ENCODE data around the gene CPLX1. TPM values are rescaled to one million over a fixed set of nuclear protein-coding genes. Genes with fewer than 3 reads are reported as not detected.

Gene CPLX1
- total RNA-seq, 1 donor = not detected

- TF ChIP-seq CTCF (IDR thresholded peaks at IDR 0.05; ENCODE audit: insufficient read depth, low read depth, low read length) = no peak
- DNase-seq (ENCODE audit: low read depth) = no peak
- no peak overlapping the region for H3K4me3 ChIP-seq (ENCODE audit: low read depth, low read length)
Observed at GRCh38 chr4:772118-772517, 53.8 kb downstream of the CPLX1 start.

- H3K4me3 ChIP-seq (ENCODE audit: low read depth, low read length) = no peak overlapping the region
- TF ChIP-seq CTCF (IDR thresholded peaks at IDR 0.05; ENCODE audit: insufficient read depth, low read depth, low read length) = no peak
- DNase-seq (ENCODE audit: low read depth) = no peak
Observed at GRCh38 chr4:771464-771863, 54.5 kb downstream of the CPLX1 start.

GRCh38 chr4:770022-770421 lies 55.9 kb downstream of the CPLX1 start:
- H3K4me3 ChIP-seq (ENCODE audit: low read depth, low read length) = no peak overlapping the region
- no peak for DNase-seq (ENCODE audit: low read depth)
- TF ChIP-seq CTCF (IDR thresholded peaks at IDR 0.05; ENCODE audit: insufficient read depth, low read depth, low read length) = no peak

- DNase-seq (ENCODE audit: low read depth) = no peak
- TF ChIP-seq CTCF (IDR thresholded peaks at IDR 0.05; ENCODE audit: insufficient read depth, low read depth, low read length) = no peak
Observed at GRCh38 chr4:769511-769910, 56.4 kb downstream of the CPLX1 start.

GRCh38 chr4:768995-769394 lies 56.9 kb downstream of the CPLX1 start:
- H3K4me3 ChIP-seq (ENCODE audit: low read depth, low read length) = no peak overlapping the region
- no peak for TF ChIP-seq CTCF (IDR thresholded peaks at IDR 0.05; ENCODE audit: insufficient read depth, low read depth, low read length)
- no peak for DNase-seq (ENCODE audit: low read depth)

More at GRCh38 chr4:769511-769910, 56.4 kb downstream of the CPLX1 start:
- H3K4me3 ChIP-seq (ENCODE audit: low read depth, low read length) = no peak overlapping the region

- DNase-seq (ENCODE audit: low read depth) = no peak
- TF ChIP-seq CTCF (IDR thresholded peaks at IDR 0.05; ENCODE audit: insufficient read depth, low read depth, low read length) = no peak
- no peak overlapping the region for H3K4me3 ChIP-seq (ENCODE audit: low read depth, low read length)
Observed at GRCh38 chr4:768076-768475, 57.9 kb downstream of the CPLX1 start.

- no peak for DNase-seq (ENCODE audit: low read depth)
- TF ChIP-seq CTCF (IDR thresholded peaks at IDR 0.05; ENCODE audit: insufficient read depth, low read depth, low read length) = no peak
- no peak overlapping the region for H3K4me3 ChIP-seq (ENCODE audit: low read depth, low read length)
Observed at GRCh38 chr4:766559-767283, 59.2 kb downstream of the CPLX1 start.
